WTC11 (cell line): ENCODE data around the gene FOXP1.

ENCODE experiments used
- CBFB ChIP-seq: sonication (generic); formaldehyde crosslinking; IDR thresholded peaks from 2 replicates; pipeline ENCODE4 v1.8.1; 2022; ENCODE audit warnings: mild to moderate bottlenecking, low read depth, missing genetic modification reagents
- CREB1 ChIP-seq: sonication (generic); formaldehyde crosslinking; IDR thresholded peaks from 2 replicates; pipeline ENCODE4 v1.8.0; 2023; ENCODE audit warnings: mild to moderate bottlenecking, missing genetic modification reagents
- CTCF ChIP-seq: fragments of 200-600 bp; IDR thresholded peaks from 2 replicates; pipeline ENCODE4 v1.8.0; 2022; ENCODE audit warnings: antibody characterized with exemption
- FOXK1 ChIP-seq: sonication (generic); formaldehyde crosslinking; IDR thresholded peaks from 2 replicates; pipeline ENCODE4 v1.8.0; 2022; ENCODE audit warnings: mild to moderate bottlenecking, moderate library complexity, missing genetic modification reagents
- FOXP4 ChIP-seq: sonication (generic); formaldehyde crosslinking; IDR thresholded peaks from 2 replicates; pipeline ENCODE4 v1.8.0; 2022; ENCODE audit warnings: mild to moderate bottlenecking, missing genetic modification reagents
- NR3C1 ChIP-seq: sonication (generic); formaldehyde crosslinking; conservative IDR thresholded peaks from 2 replicates; pipeline ENCODE4 v1.8.1; 2023; ENCODE audit warnings: low read depth, mild to moderate bottlenecking, missing genetic modification reagents
- ZNF232 ChIP-seq: sonication (generic); formaldehyde crosslinking; IDR thresholded peaks from 2 replicates; pipeline ENCODE4 v1.8.0; 2022; ENCODE audit warnings: mild to moderate bottlenecking, missing genetic modification reagents
- ZNF416 ChIP-seq: fragments of 250-450 bp; sonication (Bioruptor Pico); IDR thresholded peaks from 2 replicates; pipeline ENCODE4 v1.9.0; 2021; ENCODE audit warnings: mild to moderate bottlenecking, inconsistent platforms
- ZNF512 ChIP-seq: sonication (generic); formaldehyde crosslinking; IDR thresholded peaks from 2 replicates; pipeline ENCODE4 v1.8.1; 2022; ENCODE audit warnings: missing genetic modification reagents, borderline replicate concordance
- TF ChIP-seq, protein P1 (sequence below): sonication (generic); formaldehyde crosslinking; IDR thresholded peaks from 2 replicates; pipeline ENCODE4 v1.8.0; 2022; ENCODE audit warnings: mild to moderate bottlenecking, missing genetic modification reagents

DNA sequence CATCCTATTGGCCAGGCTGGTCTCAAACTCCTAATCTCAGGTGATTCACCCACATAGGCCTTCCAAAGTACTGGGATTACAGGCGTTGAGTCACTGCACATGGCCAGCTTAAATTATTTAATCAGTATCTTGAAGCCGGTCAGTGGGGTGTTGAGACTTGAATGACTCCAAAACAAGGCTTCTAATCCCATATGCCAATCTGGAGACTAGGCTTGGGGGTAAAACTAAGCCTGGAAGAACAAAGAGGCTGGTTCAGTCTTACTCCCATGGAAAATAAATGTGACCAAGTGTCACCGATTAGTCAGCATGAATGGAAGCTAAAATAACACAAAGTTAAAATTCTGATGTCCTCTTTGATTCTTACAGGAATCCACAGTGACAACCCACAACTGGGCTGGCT, 509.1 kb downstream of the FOXP1 start:
- TF ChIP-seq ZNF512 (CRISPR knock-in tag) (no peak), CREB1 (no peak), CTCF (no peak), CBFB (CRISPR knock-in tag) (no peak), ZNF416 (CRISPR knock-in tag) (no peak), FOXK1 (CRISPR knock-in tag) (no peak), FOXP4 (CRISPR knock-in tag) (no peak), NR3C1 (CRISPR knock-in tag) (no peak), ZNF232 (CRISPR knock-in tag) (no peak)
- TF ChIP-seq, protein P1, sequence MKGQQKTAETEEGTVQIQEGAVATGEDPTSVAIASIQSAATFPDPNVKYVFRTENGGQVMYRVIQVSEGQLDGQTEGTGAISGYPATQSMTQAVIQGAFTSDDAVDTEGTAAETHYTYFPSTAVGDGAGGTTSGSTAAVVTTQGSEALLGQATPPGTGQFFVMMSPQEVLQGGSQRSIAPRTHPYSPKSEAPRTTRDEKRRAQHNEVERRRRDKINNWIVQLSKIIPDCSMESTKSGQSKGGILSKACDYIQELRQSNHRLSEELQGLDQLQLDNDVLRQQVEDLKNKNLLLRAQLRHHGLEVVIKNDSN (CRISPR knock-in tag): no peak
